H9 (cell line): ENCODE data around the gene LIPA. TPM values are rescaled to one million over a fixed set of nuclear protein-coding genes. Genes with fewer than 3 reads are reported as not detected.

Experiments used
- DNase-seq: peaks from one replicate; pipeline ENCODE4 v3.0.0-alpha.2; 2017
- H2AFZ ChIP-seq: one replicate; pipeline ENCODE4 v1.6.1; 2013; ENCODE audit warnings: mild to moderate bottlenecking, low read length, control low read depth, moderate library complexity
- H2AK5ac ChIP-seq: 2 replicates; pipeline ENCODE4 v1.6.1; 2013; ENCODE audit warnings: low read length, control low read depth, mixed read lengths; ENCODE audit not compliant: insufficient read length
- H2BK120ac ChIP-seq: one replicate; pipeline ENCODE4 v1.6.1; 2013; ENCODE audit warnings: low read depth, mild to moderate bottlenecking, low read length, control low read depth, inconsistent platforms; ENCODE audit not compliant: poor library complexity, severe bottlenecking
- H2BK12ac ChIP-seq: 2 replicates; pipeline ENCODE4 v1.6.1; 2013; ENCODE audit warnings: low read length, control low read depth, mixed read lengths, low read depth; ENCODE audit not compliant: insufficient read length
- H2BK15ac ChIP-seq: 2 replicates; pipeline ENCODE4 v1.6.1; 2013; ENCODE audit warnings: low read depth, low read length, control low read depth
- H2BK20ac ChIP-seq: one replicate; pipeline ENCODE4 v1.6.1; 2013; ENCODE audit warnings: low read depth, mild to moderate bottlenecking, low read length, control low read depth, inconsistent platforms; ENCODE audit not compliant: poor library complexity, severe bottlenecking
- H2BK5ac ChIP-seq: 2 replicates; pipeline ENCODE4 v1.6.1; 2013; ENCODE audit warnings: low read length, control low read depth, mixed read lengths; ENCODE audit not compliant: insufficient read length
- H3K14ac ChIP-seq: 2 replicates; pipeline ENCODE4 v1.6.1; 2013; ENCODE audit warnings: low read length, control low read depth; ENCODE audit not compliant: insufficient read depth
- H3K18ac ChIP-seq: 2 replicates; pipeline ENCODE4 v1.6.1; 2013; ENCODE audit warnings: low read depth, mild to moderate bottlenecking, mixed read lengths, low read length, control low read depth; ENCODE audit not compliant: insufficient read length
- H3K23ac ChIP-seq: 2 replicates; pipeline ENCODE4 v1.6.1; 2013; ENCODE audit warnings: low read length, control low read depth, mixed read lengths, low read depth; ENCODE audit not compliant: insufficient read length
- H3K23me2 ChIP-seq: 2 replicates; pipeline ENCODE4 v1.6.1; 2013; ENCODE audit warnings: low read depth, mild to moderate bottlenecking, mixed read lengths, low read length, control low read depth; ENCODE audit not compliant: insufficient read length, poor library complexity, severe bottlenecking
- H3K27ac ChIP-seq: 2 replicates; pipeline ENCODE4 v1.5.1; 2013; ENCODE audit warnings: low read length, control low read depth, mixed read lengths, low read depth; ENCODE audit not compliant: insufficient read length
- H3K27me3 ChIP-seq: 2 replicates; pipeline ENCODE4 v1.6.1; 2013; ENCODE audit warnings: low read length, control low read depth, inconsistent platforms; ENCODE audit not compliant: insufficient read depth
- H3K4ac ChIP-seq: 2 replicates; pipeline ENCODE4 v1.6.1; 2013; ENCODE audit warnings: low read depth, mild to moderate bottlenecking, control low read depth, inconsistent platforms, low read length, moderate library complexity
- H3K4me1 ChIP-seq: 2 replicates; pipeline ENCODE4 v1.6.1; 2013; ENCODE audit warnings: low read length, control low read depth, inconsistent platforms; ENCODE audit not compliant: insufficient read depth
- H3K4me2 ChIP-seq: 2 replicates; pipeline ENCODE4 v1.6.1; 2013; ENCODE audit warnings: low read length, control low read depth, mixed read lengths; ENCODE audit not compliant: insufficient read length, insufficient read depth
- H3K56ac ChIP-seq: 2 replicates; pipeline ENCODE4 v1.6.1; 2013; ENCODE audit warnings: low read depth, mild to moderate bottlenecking, mixed read lengths, low read length, control low read depth; ENCODE audit not compliant: insufficient read length
- H3K79me1 ChIP-seq: 2 replicates; pipeline ENCODE4 v1.6.1; 2013; ENCODE audit warnings: low read depth, mild to moderate bottlenecking, moderate library complexity, low read length, control low read depth, inconsistent platforms; ENCODE audit not compliant: insufficient read depth, poor library complexity, severe bottlenecking
- H3K79me2 ChIP-seq: 2 replicates; pipeline ENCODE4 v1.6.1; 2013; ENCODE audit warnings: low read length, control low read depth, inconsistent platforms; ENCODE audit not compliant: insufficient read depth
- H3K9ac ChIP-seq: 2 replicates; pipeline ENCODE4 v1.6.1; 2013; ENCODE audit warnings: low read length, control low read depth, mixed read lengths; ENCODE audit not compliant: insufficient read length; ENCODE audit errors: extremely low read depth
- H3K9me3 ChIP-seq: one replicate; pipeline ENCODE4 v1.6.1; 2013; ENCODE audit warnings: low read depth, low read length, inconsistent platforms; ENCODE audit not compliant: control insufficient read depth
- H3T11ph ChIP-seq: one replicate; pipeline ENCODE4 v1.6.1; 2013; ENCODE audit warnings: mild to moderate bottlenecking, low read length, control low read depth, inconsistent platforms
- H4K20me1 ChIP-seq: one replicate; pipeline ENCODE4 v1.6.1; 2013; ENCODE audit not compliant: control insufficient read depth, insufficient read length, insufficient read depth
- H4K5ac ChIP-seq: 2 replicates; pipeline ENCODE4 v1.6.1; 2013; ENCODE audit warnings: low read depth, mild to moderate bottlenecking, mixed read lengths, low read length, control low read depth; ENCODE audit not compliant: insufficient read length
- H4K8ac ChIP-seq: replicated peaks from 2 replicates; pipeline ENCODE4 v1.6.1; 2013; ENCODE audit warnings: low read length, control low read depth, mixed read lengths, low read depth; ENCODE audit not compliant: insufficient read length
- H4K91ac ChIP-seq: 2 replicates; pipeline ENCODE4 v1.6.1; 2013; ENCODE audit warnings: low read depth, mild to moderate bottlenecking, moderate library complexity, mixed read lengths, low read length, control low read depth; ENCODE audit not compliant: insufficient read length
- H3K27ac Mint-ChIP-seq, 3 experiments: 2 replicates in 2 of 3; 3 replicates in 1 of 3; pipeline ENCODE4 v1.8.0; 2020 to 2021; ENCODE audit warnings: mixed read lengths in 3 of 3, mild to moderate bottlenecking in 1 of 3, moderate library complexity in 1 of 3
- H3K27me3 Mint-ChIP-seq: 2 replicates; pipeline ENCODE4 v1.8.0; 2021; ENCODE audit warnings: low read depth, mild to moderate bottlenecking, moderate library complexity, mixed read lengths
- H3K36me3 Mint-ChIP-seq, 3 experiments: 2 replicates in 2 of 3; 3 replicates in 1 of 3; pipeline ENCODE4 v1.8.0; 2020 to 2021; ENCODE audit warnings: low read depth in 3 of 3, mixed read lengths in 3 of 3; ENCODE audit not compliant: insufficient read depth in 1 of 3
- H3K4me1 Mint-ChIP-seq, 2 experiments: 2 replicates each; pipeline ENCODE4 v1.8.0; 2020; ENCODE audit warnings: mixed read lengths in 2 of 2
- H3K4me3 Mint-ChIP-seq, 2 experiments: 2 replicates in 1 of 2; 3 replicates in 1 of 2; pipeline ENCODE4 v1.8.0; 2020 to 2021; ENCODE audit warnings: mild to moderate bottlenecking in 2 of 2, mixed read lengths in 2 of 2, moderate library complexity in 1 of 2
- H3K9me3 Mint-ChIP-seq, 2 experiments: 2 replicates in 1 of 2; 3 replicates in 1 of 2; pipeline ENCODE4 v1.8.0; 2020; ENCODE audit warnings: mild to moderate bottlenecking in 2 of 2, mixed read lengths in 2 of 2, moderate library complexity in 1 of 2
- CTCF ChIP-seq: fragments of 200-600 bp; sonication (generic); conservative IDR thresholded peaks from 3 replicates; pipeline ENCODE4 v1.8.0; 2021; ENCODE audit warnings: antibody characterized with exemption, mild to moderate bottlenecking
- whole genome bisulfite sequencing: extraction: QIAGEN DNeasy Blood & Tissue Kit; methylation state at CpG from one replicate; pipeline ENCODE4 v1.1.7; 2013; ENCODE audit warnings: missing lambda C conversion rate, low lambda C conversion rate, mixed read lengths; ENCODE audit not compliant: insufficient read length; ENCODE audit errors: extremely low coverage; 5-methylcytosine and 5-hydroxymethylcytosine counted together
- total RNA-seq: library from RNA; stranded (reverse); gene quantifications from 2 replicates; pipeline ENCODE4 v1.2.1, GENCODE V29; 2021

Gene LIPA
- total RNA-seq, 1 experiment from 2014 or later: 20.9 TPM

- Histone ChIP-seq H3K9ac (no peak overlapping the region), H3K14ac (no peak overlapping the region), H3K27ac (no peak overlapping the region), H3K79me1 (no peaks in the 10 kb centered on the region), H2BK20ac (no peak overlapping the region), H3K56ac (no peak overlapping the region), H3K79me2 (no peaks in the 10 kb centered on the region), H2BK120ac (no peak overlapping the region), H3K4me2 (no peak overlapping the region), H3K9me3 (no peaks in the 10 kb centered on the region), H3K4ac (no peak overlapping the region), H3K23me2 (peaks cover 20% of the 10 kb centered on the region), H3K4me1 (no peaks in the 10 kb centered on the region), H2BK15ac (no peak overlapping the region), H4K5ac (no peak overlapping the region), H4K20me1 (no peaks in the 10 kb centered on the region), H2BK5ac (no peak overlapping the region), H3K18ac (no peak overlapping the region), H2AK5ac (no peak overlapping the region), H3T11ph (no peak overlapping the region), H3K23ac (no peak overlapping the region), H4K8ac (no peak overlapping the region), H3K27me3 (peaks cover 22% of the 10 kb centered on the region; the same call in 1 of the 2 replicates), H2AFZ (no peak overlapping the region), H4K91ac (no peak overlapping the region), H2BK12ac (no peak overlapping the region)
- H3K4me3 Mint-ChIP-seq: no peak overlapping the region
- no peaks in the 10 kb centered on the region for H3K36me3 Mint-ChIP-seq
- H3K27me3 Mint-ChIP-seq: peaks cover 7% of the 10 kb centered on the region
- no peak for DNase-seq
- no peak overlapping the region for H3K27ac Mint-ChIP-seq
- H3K9me3 Mint-ChIP-seq: no peaks in the 10 kb centered on the region
- no CpG with 5 or more reads among the region's 6 CpGs for WGBS
- TF ChIP-seq CTCF: no peak
- H3K4me1 Mint-ChIP-seq: peaks cover 18 to 22% of the 10 kb centered on the region in 2 experiments
Observed at GRCh38 chr10:89204621-89205185, 46.9 kb downstream of the LIPA start.
